K562 (cell line): ENCODE results near the gene FBXW7. TPM values are rescaled to one million over a fixed set of nuclear protein-coding genes. Genes with fewer than 3 reads are reported as not detected.

Experiments
- ATAC-seq: fragments of 200-7000 bp; cut with Tn5 transposase; 3 replicates; pipeline ENCODE4 v1.9.1; 2020; ENCODE audit warnings: moderate library complexity
- BruUV-seq: library from RNA; stranded (reverse); fragments of 400-500 nt; replicated peaks from 2 replicates; lab custom pipeline; 2021; lab: Mats Ljungman, UMichigan
- CTCF ChIA-PET: fragments of 300-600 bp; formaldehyde crosslinking; extraction: SDS; loops from one replicate; lab custom pipeline; 2021; ENCODE audit warnings: low intra/inter-chr PET ratio; lab: Yijun Ruan, JAX
- POLR2A ChIA-PET: fragments of 300-600, 350-650 bp; sonication (Branson Sonifier 250); formaldehyde crosslinking; extraction: SDS; loops from one replicate; lab custom pipeline; 2021; ENCODE audit warnings: antibody characterized with exemption, inconsistent platforms; lab: Yijun Ruan, JAX
- DNase-seq, 4 experiments: peaks; one replicate each; pipeline versions ENCODE4 v3.0.0 to v3.0.0-alpha.2; 2011 to 2018; ENCODE audit warnings: low spot score in 3 of 4, mixed read lengths in 3 of 4; ENCODE audit errors: extremely low read depth in 1 of 4
- FAIRE-seq: peaks from 2 replicates; lab custom pipeline; 2011; peaks lifted over from hg19 to GRCh38; lab: Jason Lieb, UNC
- H2AFZ ChIP-seq: 2 replicates; pipeline ENCODE4 v1.6.0; 2011; ENCODE audit warnings: low read depth, low read length, control low read depth, inconsistent platforms
- H3K27ac ChIP-seq: fragments of 200-600 bp; 3 replicates; pipeline ENCODE4 v1.8.0; 2011; ENCODE audit warnings: low read depth, mild to moderate bottlenecking, control low read depth, inconsistent platforms, low read length, moderate library complexity, mixed read lengths; ENCODE audit errors: extremely low read depth
- H3K27me3 ChIP-seq, 2 experiments: fragments of 300-600 bp in 1 of 2; 2 replicates in 1 of 2; 3 replicates in 1 of 2; pipeline versions ENCODE4 v1.6.0 to v1.8.0; 2011; ENCODE audit warnings: inconsistent platforms in 2 of 2, low read length in 2 of 2, mild to moderate bottlenecking in 1 of 2, mixed read lengths in 1 of 2, moderate library complexity in 1 of 2; ENCODE audit not compliant: control insufficient read depth in 2 of 2, insufficient read depth in 2 of 2
- H3K36me3 ChIP-seq: fragments of 300-600 bp; 3 replicates; pipeline ENCODE4 v1.8.0; 2011; ENCODE audit warnings: mild to moderate bottlenecking, low read length, inconsistent platforms; ENCODE audit not compliant: control insufficient read depth, insufficient read depth
- H3K4me1 ChIP-seq, 2 experiments: fragments of 200-600 bp in 1 of 2; replicated peaks in 1 of 2; 2 replicates in 1 of 2; 3 replicates in 1 of 2; pipeline versions ENCODE4 v1.5.1 to v1.8.0; 2011; ENCODE audit warnings: inconsistent platforms in 2 of 2, low read length in 2 of 2, mild to moderate bottlenecking in 1 of 2, mixed read lengths in 1 of 2, moderate library complexity in 1 of 2; ENCODE audit not compliant: control insufficient read depth in 2 of 2, insufficient read depth in 2 of 2
- H3K4me2 ChIP-seq: 2 replicates; pipeline ENCODE4 v1.6.1; 2011; ENCODE audit warnings: low read length, control low read depth, inconsistent platforms, mixed read lengths; ENCODE audit not compliant: insufficient read depth
- H3K4me3 ChIP-seq: fragments of 200-600 bp; sonication (generic), shearing (Covaris generic); 2 replicates; pipeline ENCODE4 v1.5.1; 2016; ENCODE audit warnings: control low read depth, inconsistent platforms
- H3K79me2 ChIP-seq: fragments of 200-600 bp; 3 replicates; pipeline ENCODE4 v1.8.0; 2011; ENCODE audit warnings: low read length, inconsistent platforms; ENCODE audit not compliant: control insufficient read depth, insufficient read depth
- H3K9ac ChIP-seq, 2 experiments: 2 replicates each; pipeline versions ENCODE4 v1.6.0 to v1.6.1; 2011; ENCODE audit warnings: low read depth in 2 of 2, low read length in 2 of 2, control low read depth in 1 of 2, inconsistent platforms in 1 of 2, mild to moderate bottlenecking in 1 of 2, mixed read lengths in 1 of 2; ENCODE audit not compliant: insufficient read depth in 1 of 2
- H3K9me1 ChIP-seq: one replicate; pipeline ENCODE4 v1.6.0; 2011; ENCODE audit warnings: inconsistent platforms, mild to moderate bottlenecking, low read length, moderate library complexity; ENCODE audit not compliant: control insufficient read depth, insufficient read depth
- H3K9me3 ChIP-seq: replicated peaks from 2 replicates; pipeline ENCODE4 v1.5.1; 2011; ENCODE audit warnings: low read depth, low read length, inconsistent platforms; ENCODE audit not compliant: control insufficient read depth, insufficient read depth
- H4K20me1 ChIP-seq: replicated peaks from 2 replicates; pipeline ENCODE4 v1.6.1; 2011; ENCODE audit warnings: low read length, inconsistent platforms, mixed read lengths; ENCODE audit not compliant: control insufficient read depth, insufficient read depth
- ARID2 ChIP-seq: fragments of 450-650 bp; IDR thresholded peaks from 2 replicates; pipeline ENCODE4 v1.6.1; 2017; ENCODE audit warnings: antibody characterized with exemption, mild to moderate bottlenecking
- CBX2 ChIP-seq: fragments of 200-600 bp; sonication (generic); IDR thresholded peaks from one replicate; pipeline ENCODE4 v1.6.1; 2012; ENCODE audit warnings: mild to moderate bottlenecking, low read length, inconsistent platforms; ENCODE audit not compliant: insufficient read depth, poor library complexity, severe bottlenecking
- EP300 ChIP-seq: IDR thresholded peaks from 2 replicates; pipeline ENCODE4 v1.6.1; 2012; ENCODE audit warnings: low read length, improper control_type of control experiment
- FOXA1 ChIP-seq: fragments of 450-650 bp; IDR thresholded peaks from 2 replicates; pipeline ENCODE4 v1.6.1; 2016; ENCODE audit warnings: mild to moderate bottlenecking, borderline replicate concordance
- MCM3 ChIP-seq: fragments of 450-650 bp; IDR thresholded peaks from 2 replicates; pipeline ENCODE4 v1.6.1; 2016
- PREB ChIP-seq: sonication (generic); formaldehyde crosslinking; IDR thresholded peaks from 2 replicates; pipeline ENCODE4 v1.8.1; 2023; ENCODE audit warnings: mild to moderate bottlenecking, missing genetic modification reagents
- PTBP1 ChIP-seq: fragments of 200-400 bp; formaldehyde crosslinking; IDR thresholded peaks from 2 replicates; pipeline ENCODE4 v1.6.1; 2017; ENCODE audit warnings: low read depth, low read length
- PYGO2 ChIP-seq: fragments of 450-650 bp; IDR thresholded peaks from 2 replicates; pipeline ENCODE4 v1.6.1; 2016; ENCODE audit warnings: mild to moderate bottlenecking, missing genetic modification characterization, moderate library complexity, missing compliant biosample characterization
- TAF15 ChIP-seq: fragments of 200-400 bp; formaldehyde crosslinking; IDR thresholded peaks from 2 replicates; pipeline ENCODE4 v1.6.1; 2017; ENCODE audit warnings: mild to moderate bottlenecking, low read depth, low read length, moderate library complexity
- ZFP30 ChIP-seq: fragments of 250-450 bp; sonication (Bioruptor Pico); IDR thresholded peaks from 2 replicates; pipeline ENCODE4 v1.8.0; 2022; ENCODE audit warnings: moderate library complexity, mild to moderate bottlenecking, inconsistent platforms, borderline replicate concordance
- ZNF668 ChIP-seq: fragments of 250-450 bp; sonication (Bioruptor Pico); IDR thresholded peaks from 2 replicates; pipeline ENCODE4 v1.8.0; 2022; ENCODE audit warnings: mild to moderate bottlenecking, inconsistent platforms
- WGBS: fragments of 100-300 bp; shearing (Covaris generic); methylation state at CpG from one replicate; pipeline ENCODE4 v1.1.6; 2016; ENCODE audit warnings: low coverage, mixed read lengths; ENCODE audit not compliant: insufficient coverage; ENCODE audit errors: missing lambda C conversion rate; 5-methylcytosine and 5-hydroxymethylcytosine counted together
- in situ Hi-C: fragments of 300-500 bp; cut with MboI; formaldehyde crosslinking; loops from 4 replicates; pipeline ENCODE4 v1.15.0; 2018; ENCODE audit warnings: inconsistent platforms, mixed read lengths
- intact Hi-C: fragments of 100-400 bp; cut with micrococcal nuclease; formaldehyde crosslinking; loops from 2 replicates; pipeline ENCODE4 v1.14.2; 2022
- polyA plus RNA-seq, 8 experiments: library from polyadenylated mRNA; depleted of rRNA in 4 of 8; stranded (reverse) in 5 of 8; unstranded in 3 of 8; fragments of >200 nt; fragmentation: Nextera tagmentation in 2 of 8; fragmentation: Illumina TruSeq in 1 of 8; extraction: Ambion mirVana in 2 of 8; extraction: Trizol in 1 of 8; gene quantifications; 2 replicates each; pipeline versions ENCODE4 v1.2.1 to v1.2.3, GENCODE V29; 2011 to 2014; ENCODE audit warnings: inconsistent platforms in 1 of 8, missing spikeins in 1 of 8
- total RNA-seq, 7 experiments: library from RNA; depleted of rRNA in 6 of 7; stranded (reverse); fragments of >200 nt in 6 of 7; fragmentation: Illumina TruSeq in 2 of 7; extraction: Trizol in 2 of 7; gene quantifications; 2 replicates each; pipeline versions ENCODE4 v1.2.1 to v1.2.3, GENCODE V29; 2011 to 2021; ENCODE audit warnings: low replicate concordance in 1 of 7
- TF ChIP-seq, protein P1 (sequence below): fragments of 250-450 bp; sonication (Bioruptor Pico); IDR thresholded peaks from 2 replicates; pipeline ENCODE4 v1.8.0; 2022; ENCODE audit warnings: moderate library complexity, mild to moderate bottlenecking, inconsistent platforms
- TF ChIP-seq, protein P2 (sequence below), 2 experiments: fragments of 150-350 bp in 1 of 2; IDR thresholded peaks; 2 replicates each; pipeline ENCODE4 v1.6.1; 2012 to 2016; ENCODE audit warnings: low read depth in 2 of 2, low read length in 2 of 2, mild to moderate bottlenecking in 1 of 2, moderate library complexity in 1 of 2

The FBXW7 gene
- total and polyA plus RNA-seq, 9 of the 15 experiments (the other 6 are each of a cell fraction or from before 2014, with no cell fraction given): 6.8 to 44.2 (median 16.4) TPM

DNA sequence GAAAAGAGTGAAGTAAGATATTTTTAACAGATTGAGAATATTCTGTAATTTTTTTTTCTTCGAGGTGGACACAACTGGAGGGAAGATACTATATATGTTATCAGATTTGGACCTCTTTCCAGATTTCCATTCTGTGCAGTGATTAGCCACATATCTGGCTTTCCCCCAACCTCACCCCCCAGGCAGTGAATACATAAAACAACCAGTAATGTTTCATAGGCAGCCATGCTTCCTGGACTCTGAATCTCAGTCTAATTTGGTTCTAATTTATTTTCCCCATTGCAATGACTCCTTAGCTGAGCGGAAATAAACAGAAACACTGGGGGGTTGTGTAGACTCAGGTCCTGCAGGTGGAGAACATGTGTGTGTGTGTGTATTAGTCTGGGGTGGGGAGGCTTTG, 226.5 kb downstream of the FBXW7 start:
- TF ChIP-seq, protein P1, sequence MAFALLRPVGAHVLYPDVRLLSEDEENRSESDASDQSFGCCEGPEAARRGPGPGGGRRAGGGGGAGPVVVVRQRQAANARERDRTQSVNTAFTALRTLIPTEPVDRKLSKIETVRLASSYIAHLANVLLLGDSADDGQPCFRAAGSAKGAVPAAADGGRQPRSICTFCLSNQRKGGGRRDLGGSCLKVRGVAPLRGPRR (CRISPR knock-in tag): no peak
- TF ChIP-seq FOXA1 (no peak), ARID2 (no peak), EP300 (no peak), PTBP1 (no peak), PYGO2 (tag) (no peak), MCM3 (no peak), ZNF668 (CRISPR knock-in tag) (no peak), CBX2 (no peak), PREB (CRISPR knock-in tag) (no peak), ZFP30 (CRISPR knock-in tag) (no peak), TAF15 (no peak)
- TF ChIP-seq, protein P2, sequence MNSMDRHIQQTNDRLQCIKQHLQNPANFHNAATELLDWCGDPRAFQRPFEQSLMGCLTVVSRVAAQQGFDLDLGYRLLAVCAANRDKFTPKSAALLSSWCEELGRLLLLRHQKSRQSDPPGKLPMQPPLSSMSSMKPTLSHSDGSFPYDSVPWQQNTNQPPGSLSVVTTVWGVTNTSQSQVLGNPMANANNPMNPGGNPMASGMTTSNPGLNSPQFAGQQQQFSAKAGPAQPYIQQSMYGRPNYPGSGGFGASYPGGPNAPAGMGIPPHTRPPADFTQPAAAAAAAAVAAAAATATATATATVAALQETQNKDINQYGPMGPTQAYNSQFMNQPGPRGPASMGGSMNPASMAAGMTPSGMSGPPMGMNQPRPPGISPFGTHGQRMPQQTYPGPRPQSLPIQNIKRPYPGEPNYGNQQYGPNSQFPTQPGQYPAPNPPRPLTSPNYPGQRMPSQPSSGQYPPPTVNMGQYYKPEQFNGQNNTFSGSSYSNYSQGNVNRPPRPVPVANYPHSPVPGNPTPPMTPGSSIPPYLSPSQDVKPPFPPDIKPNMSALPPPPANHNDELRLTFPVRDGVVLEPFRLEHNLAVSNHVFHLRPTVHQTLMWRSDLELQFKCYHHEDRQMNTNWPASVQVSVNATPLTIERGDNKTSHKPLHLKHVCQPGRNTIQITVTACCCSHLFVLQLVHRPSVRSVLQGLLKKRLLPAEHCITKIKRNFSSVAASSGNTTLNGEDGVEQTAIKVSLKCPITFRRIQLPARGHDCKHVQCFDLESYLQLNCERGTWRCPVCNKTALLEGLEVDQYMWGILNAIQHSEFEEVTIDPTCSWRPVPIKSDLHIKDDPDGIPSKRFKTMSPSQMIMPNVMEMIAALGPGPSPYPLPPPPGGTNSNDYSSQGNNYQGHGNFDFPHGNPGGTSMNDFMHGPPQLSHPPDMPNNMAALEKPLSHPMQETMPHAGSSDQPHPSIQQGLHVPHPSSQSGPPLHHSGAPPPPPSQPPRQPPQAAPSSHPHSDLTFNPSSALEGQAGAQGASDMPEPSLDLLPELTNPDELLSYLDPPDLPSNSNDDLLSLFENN (IDR thresholded peaks at IDR 0.05; ENCODE audit: low read depth in 2 of 2, low read length in 2 of 2): no peak
- BruUV-seq: no TSS peak
- in situ Hi-C loops: no loop called here

More for the DNA sequence above, 226.5 kb downstream of the FBXW7 start:
- Histone ChIP-seq H3K4me1 (0 out of 5 replicates have a peak, but pooled peaks cover 0 to 4% of the 10 kb centered on the region in 2 experiments), H3K79me2 (no peaks in the 10 kb centered on the region), H2AFZ (no peak overlapping the region), H3K36me3 (no peaks in the 10 kb centered on the region), H3K4me3 (no peak overlapping the region), H3K4me2 (no peak overlapping the region), H3K9me3 (no peaks in the 10 kb centered on the region), H4K20me1 (no peaks in the 10 kb centered on the region), H3K9me1 (no peaks in the 10 kb centered on the region), H3K27ac (no peak overlapping the region), H3K9ac (no peak overlapping the region), H3K27me3 (peaks cover 3 to 11% of the 10 kb centered on the region in 2 experiments; a peak in 3 of 5 replicates)
- ChIA-PET POLR2A (no interaction called here), CTCF (no interaction called here)
- no peak for DNase-seq
- FAIRE-seq: no peak
- intact Hi-C loops: no loop called here
- ATAC-seq: no peak
- 0% methylated on average over 2 of the region's 2 CpGs for WGBS
